ENCODE data around the gene HRH3. TPM values are rescaled to one million over a fixed set of nuclear protein-coding genes. Genes with fewer than 3 reads are reported as not detected.

The HRH3 gene
- total RNA-seq, 1 donor from 2014 or later: not detected

DNA sequence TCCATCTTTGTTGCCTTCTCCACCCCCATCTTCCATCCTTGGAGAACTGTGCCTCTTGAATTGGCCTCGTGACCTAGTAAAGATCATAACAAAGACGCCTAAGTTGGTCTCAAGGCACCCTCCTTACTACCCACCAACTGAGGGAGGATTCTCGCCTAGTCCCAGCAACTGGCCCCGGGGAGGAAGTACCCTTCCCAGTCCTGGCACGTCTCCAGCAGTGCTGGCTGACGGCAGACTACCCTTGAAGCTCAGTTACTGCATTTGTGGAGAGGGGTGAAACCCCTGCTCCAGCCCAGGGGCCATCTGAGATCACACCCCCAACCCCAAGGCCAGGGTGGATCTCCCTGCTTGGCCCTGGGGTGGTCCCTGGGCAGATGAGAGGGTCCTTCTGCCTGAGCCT, 16.1 kb upstream of the HRH3 start:
- DNase-seq (ENCODE audit: low read depth): no peak
- Histone ChIP-seq H3K4me3 (ENCODE audit: low read depth, low read length) (no peak overlapping the region), H3K27me3 (ENCODE audit: control insufficient read depth, insufficient read depth, low read length) (peaks cover 6% of the 10 kb centered on the region), H3K36me3 (ENCODE audit: control insufficient read depth, insufficient read depth, low read length) (no peaks in the 10 kb centered on the region)
- TF ChIP-seq CTCF (IDR thresholded peaks at IDR 0.05; ENCODE audit: insufficient read depth, low read length, poor library complexity, severe bottlenecking): no peak

DNA sequence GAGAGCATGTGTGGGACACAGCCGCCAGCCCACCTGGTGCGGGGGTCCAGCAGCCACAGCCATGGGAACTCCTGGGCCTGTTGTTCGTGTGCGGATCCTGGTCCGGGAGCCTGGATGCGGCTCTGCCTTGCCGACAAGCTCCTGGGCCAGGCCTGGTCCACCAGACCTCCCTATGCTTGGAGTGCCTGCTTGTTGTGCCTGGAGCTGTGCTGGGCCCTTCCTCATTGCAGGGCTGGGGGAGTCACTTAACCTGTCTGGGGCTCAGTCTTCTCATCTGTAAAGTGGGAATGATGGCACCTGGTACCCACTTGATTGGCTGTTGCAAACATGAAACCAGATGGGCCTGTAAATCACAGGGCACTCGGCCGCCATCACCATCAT, 15.7 kb upstream of the HRH3 start:
- no peak overlapping the region for H3K4me3 ChIP-seq (ENCODE audit: low read depth, low read length)
- H3K27me3 ChIP-seq (ENCODE audit: control insufficient read depth, insufficient read depth, low read length): peaks cover 6% of the 10 kb centered on the region
- DNase-seq (ENCODE audit: low read depth): no peak
- no peaks in the 10 kb centered on the region for H3K36me3 ChIP-seq (ENCODE audit: control insufficient read depth, insufficient read depth, low read length)
- no peak for TF ChIP-seq CTCF (IDR thresholded peaks at IDR 0.05; ENCODE audit: insufficient read depth, low read length, poor library complexity, severe bottlenecking)

DNA sequence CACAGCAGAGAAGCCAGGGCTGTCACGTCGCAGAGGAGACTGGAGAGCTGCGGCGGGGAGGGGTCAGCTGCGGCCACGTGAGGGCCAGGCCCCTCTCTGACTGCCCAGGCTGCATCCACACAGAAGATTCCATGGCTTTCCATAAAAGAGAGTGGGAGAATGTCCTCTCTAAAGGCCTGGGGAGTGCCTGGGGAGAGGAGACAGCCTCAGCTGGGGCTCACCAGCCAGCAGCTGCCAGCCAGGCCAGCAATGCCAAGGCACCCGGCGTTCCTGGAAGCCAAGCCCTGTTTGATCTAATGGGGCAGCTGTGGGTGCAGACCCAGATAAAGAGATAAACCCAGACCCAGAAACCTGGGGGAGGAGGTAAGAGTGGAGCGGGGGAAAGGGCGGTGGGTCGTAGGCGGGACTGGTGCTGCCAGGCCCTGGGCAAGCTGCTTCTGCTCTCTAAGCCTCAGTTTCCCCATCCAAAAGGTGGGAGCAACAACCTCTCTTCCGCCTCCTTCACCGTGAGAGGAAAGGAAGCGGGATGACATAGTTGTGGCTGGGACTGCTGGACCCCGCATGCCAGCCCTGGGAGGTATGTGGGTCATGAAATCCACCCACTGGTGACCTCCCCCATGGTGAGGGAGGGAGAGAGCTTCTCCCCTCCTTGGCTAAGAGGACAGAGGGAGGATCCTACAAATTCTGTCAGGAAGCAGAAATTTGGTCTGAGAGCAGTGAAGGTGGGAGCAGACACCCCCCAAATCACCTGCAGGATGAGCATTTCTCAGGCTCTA, 15.1 kb upstream of the HRH3 start:
- DNase-seq (ENCODE audit: low read depth): no peak
- no peak overlapping the region for H3K4me3 ChIP-seq (ENCODE audit: low read depth, low read length)
- peaks cover 6% of the 10 kb centered on the region for H3K27me3 ChIP-seq (ENCODE audit: control insufficient read depth, insufficient read depth, low read length)
- no peaks in the 10 kb centered on the region for H3K36me3 ChIP-seq (ENCODE audit: control insufficient read depth, insufficient read depth, low read length)
- no peak for TF ChIP-seq CTCF (IDR thresholded peaks at IDR 0.05; ENCODE audit: insufficient read depth, low read length, poor library complexity, severe bottlenecking)

DNA sequence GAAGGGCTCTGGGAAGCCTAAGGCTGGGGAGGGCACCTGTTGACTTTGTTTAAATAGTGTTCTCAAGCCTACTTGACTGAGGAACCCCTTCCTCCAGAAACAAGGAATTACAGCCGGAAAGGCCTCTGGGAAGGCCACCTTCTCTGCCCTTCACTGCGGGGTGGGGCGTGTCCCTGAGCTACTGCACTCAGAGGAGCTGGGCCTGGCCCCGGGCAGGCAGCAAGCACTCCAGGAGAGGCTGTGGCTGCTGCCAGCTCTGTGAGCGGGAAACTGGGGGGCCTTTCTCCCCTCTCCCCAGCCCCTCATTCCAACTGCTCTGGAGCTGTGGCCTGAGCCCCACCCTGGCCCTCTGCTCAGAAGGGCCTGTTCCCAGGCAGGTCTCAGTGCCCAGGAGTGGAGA, 14.3 kb upstream of the HRH3 start:
- peaks cover 6% of the 10 kb centered on the region for H3K27me3 ChIP-seq (ENCODE audit: control insufficient read depth, insufficient read depth, low read length)
- no peak overlapping the region for H3K4me3 ChIP-seq (ENCODE audit: low read depth, low read length)
- no peaks in the 10 kb centered on the region for H3K36me3 ChIP-seq (ENCODE audit: control insufficient read depth, insufficient read depth, low read length)
- no peak for DNase-seq (ENCODE audit: low read depth)
- no peak for TF ChIP-seq CTCF (IDR thresholded peaks at IDR 0.05; ENCODE audit: insufficient read depth, low read length, poor library complexity, severe bottlenecking)

DNA sequence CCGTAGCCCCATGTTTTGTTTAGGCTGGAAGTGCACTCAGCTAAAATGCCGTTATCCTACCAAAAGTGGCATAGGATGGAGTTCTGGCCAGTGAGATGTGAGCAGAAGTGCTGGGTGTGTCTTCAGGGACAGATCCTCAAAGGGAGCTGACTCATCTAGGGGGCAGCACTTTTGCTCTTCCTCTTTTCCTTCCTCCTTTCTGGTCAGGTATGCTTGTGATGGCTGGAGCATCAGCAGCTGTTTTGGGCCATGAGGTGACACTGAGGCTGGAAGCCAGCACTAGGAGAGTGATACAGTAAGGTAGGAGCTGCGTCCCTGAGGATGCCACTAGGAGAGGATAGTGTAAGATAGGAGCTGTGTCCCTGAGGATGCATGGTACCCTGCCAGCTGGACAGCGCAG, 13.6 kb upstream of the HRH3 start:
- peaks cover 9% of the 10 kb centered on the region for H3K27me3 ChIP-seq (ENCODE audit: control insufficient read depth, insufficient read depth, low read length)
- H3K36me3 ChIP-seq (ENCODE audit: control insufficient read depth, insufficient read depth, low read length): no peaks in the 10 kb centered on the region
- DNase-seq (ENCODE audit: low read depth): no peak
- no peak for TF ChIP-seq CTCF (IDR thresholded peaks at IDR 0.05; ENCODE audit: insufficient read depth, low read length, poor library complexity, severe bottlenecking)
- H3K4me3 ChIP-seq (ENCODE audit: low read depth, low read length): no peak overlapping the region

Measured in kidney epithelial cell (primary cell).